Endothelial cell of umbilical vein (primary cell): ENCODE results near the gene OVOL1. TPM values are rescaled to one million over a fixed set of nuclear protein-coding genes. Genes with fewer than 3 reads are reported as not detected.

Experiments
- BruUV-seq: library from RNA; stranded (reverse); fragments of 400-500 nt; replicated peaks from 2 replicates; lab custom pipeline; 2021; lab: Mats Ljungman, UMichigan
- CTCF ChIA-PET: fragments of 300-600, 350-600 bp; sonication (Branson Sonifier 250); formaldehyde crosslinking; loops from one replicate; lab custom pipeline; 2021; ENCODE audit warnings: antibody characterized with exemption, inconsistent platforms; lab: Charles Lee
- POLR2A ChIA-PET: fragments of 300-600, 350-600 bp; sonication (Branson Sonifier 250); formaldehyde crosslinking; loops from one replicate; lab custom pipeline; 2021; ENCODE audit warnings: antibody characterized with exemption, inconsistent platforms; lab: Charles Lee
- DNase-seq: peaks from one replicate; pipeline ENCODE4 v3.0.0-alpha.2; 2011; ENCODE audit warnings: low read depth, low spot score
- FAIRE-seq: peaks from 2 replicates; lab custom pipeline; 2011; peaks lifted over from hg19 to GRCh38; lab: Jason Lieb, UNC
- H2AFZ ChIP-seq: 2 replicates; pipeline ENCODE4 v1.6.0; 2012; ENCODE audit warnings: low read depth, low read length, control low read depth, inconsistent platforms
- H3K27ac ChIP-seq: 2 replicates; pipeline ENCODE4 v1.5.1; 2011; ENCODE audit warnings: low read depth, mild to moderate bottlenecking, control low read depth, low read length, moderate library complexity; ENCODE audit not compliant: insufficient read depth
- H3K27me3 ChIP-seq, 2 experiments: 2 replicates each; pipeline versions ENCODE4 v1.6.0 to v1.6.1; 2011; ENCODE audit warnings: low read length in 2 of 2, mixed read lengths in 1 of 2; ENCODE audit not compliant: control insufficient read depth in 2 of 2, insufficient read depth in 2 of 2
- H3K36me3 ChIP-seq, 2 experiments: 2 replicates in 1 of 2; 3 replicates in 1 of 2; pipeline ENCODE4 v1.5.1; 2011; ENCODE audit warnings: low read length in 2 of 2, mild to moderate bottlenecking in 1 of 2, moderate library complexity in 1 of 2; ENCODE audit not compliant: control insufficient read depth in 2 of 2, insufficient read depth in 2 of 2; ENCODE audit errors: extremely low read depth in 1 of 2
- H3K4me1 ChIP-seq: 3 replicates; pipeline ENCODE4 v1.5.1; 2011; ENCODE audit warnings: mild to moderate bottlenecking, low read length; ENCODE audit not compliant: control insufficient read depth, insufficient read depth; ENCODE audit errors: extremely low read depth
- H3K4me2 ChIP-seq: 2 replicates; pipeline ENCODE4 v1.6.1; 2011; ENCODE audit warnings: low read length, control low read depth, mixed read lengths; ENCODE audit not compliant: insufficient read depth
- H3K4me3 ChIP-seq, 3 experiments: fragments of 200-600 bp in 1 of 3; sonication (generic), shearing (Covaris generic) in 1 of 3; replicated peaks in 1 of 3; 2 replicates each; pipeline ENCODE4 v1.5.1; 2011 to 2016; ENCODE audit warnings: control low read depth in 3 of 3, low read length in 3 of 3, mild to moderate bottlenecking in 2 of 3, inconsistent platforms in 1 of 3, low read depth in 1 of 3, moderate library complexity in 1 of 3; ENCODE audit not compliant: insufficient read depth in 1 of 3
- H3K79me2 ChIP-seq: 2 replicates; pipeline ENCODE4 v1.6.0; 2012; ENCODE audit warnings: low read length, inconsistent platforms; ENCODE audit not compliant: control insufficient read depth, insufficient read depth
- H3K9ac ChIP-seq: replicated peaks from 2 replicates; pipeline ENCODE3; 2011; ENCODE audit warnings: low read length, control low read depth; ENCODE audit not compliant: insufficient read depth; ENCODE audit errors: extremely low read depth
- H3K9me1 ChIP-seq: replicated peaks from 3 replicates; pipeline ENCODE4 v1.6.0; 2011; ENCODE audit warnings: mild to moderate bottlenecking, low read length; ENCODE audit not compliant: control insufficient read depth, insufficient read depth; ENCODE audit errors: extremely low read depth
- H3K9me3 ChIP-seq: replicated peaks from 2 replicates; pipeline ENCODE4 v1.5.1; 2012; ENCODE audit warnings: low read length, inconsistent platforms; ENCODE audit not compliant: control insufficient read depth, insufficient read depth
- H4K20me1 ChIP-seq: replicated peaks from 2 replicates; pipeline ENCODE3; 2011; ENCODE audit warnings: mild to moderate bottlenecking, low read length; ENCODE audit not compliant: control insufficient read depth, insufficient read depth; ENCODE audit errors: extremely low read depth
- CTCF ChIP-seq, 2 donors: IDR thresholded peaks; 1 replicate in 1 of 2; 2 replicates in 1 of 2; pipeline ENCODE4 v1.5.1; 2011; ENCODE audit warnings: low read length in 2 of 2, mild to moderate bottlenecking in 2 of 2, moderate library complexity in 2 of 2, control low read depth in 1 of 2, inconsistent platforms in 1 of 2, low read depth in 1 of 2; ENCODE audit not compliant: insufficient read depth in 1 of 2; ENCODE audit errors: extremely low read depth in 1 of 2
- EZH2 ChIP-seq: IDR thresholded peaks from 2 replicates; pipeline ENCODE4 v1.6.1; 2012; ENCODE audit warnings: borderline replicate concordance, low read depth, mild to moderate bottlenecking, moderate library complexity, low read length, inconsistent platforms; ENCODE audit not compliant: severe bottlenecking
- FOS ChIP-seq: IDR thresholded peaks from 2 replicates; pipeline ENCODE4 v1.6.1; 2011; ENCODE audit warnings: mild to moderate bottlenecking, low read length, moderate library complexity, borderline replicate concordance; ENCODE audit not compliant: insufficient read depth
- GATA2 ChIP-seq: IDR thresholded peaks from 2 replicates; pipeline ENCODE4 v1.7.0; 2011; ENCODE audit warnings: low read depth, mild to moderate bottlenecking, moderate library complexity, mixed read lengths, low read length; ENCODE audit not compliant: insufficient read length, insufficient read depth
- JUN ChIP-seq: IDR thresholded peaks from 2 replicates; pipeline ENCODE4 v1.6.1; 2011; ENCODE audit warnings: borderline replicate concordance, low read depth; ENCODE audit not compliant: insufficient read length, insufficient read depth
- MAX ChIP-seq: IDR thresholded peaks from 2 replicates; pipeline ENCODE4 v1.6.1; 2011; ENCODE audit not compliant: insufficient read depth, insufficient read length
- MYC ChIP-seq: IDR thresholded peaks from one replicate; pipeline ENCODE4 v1.6.1; 2011; ENCODE audit warnings: mild to moderate bottlenecking, low read depth, low read length
- POLR2A ChIP-seq: IDR thresholded peaks from 2 replicates; pipeline ENCODE4 v1.6.1; 2012; ENCODE audit warnings: low read depth, mild to moderate bottlenecking, control low read depth, low read length
- POLR2AphosphoS5 ChIP-seq: IDR thresholded peaks from 2 replicates; pipeline ENCODE4 v1.6.1; 2012; ENCODE audit warnings: low read depth, mild to moderate bottlenecking, control low read depth, low read length, moderate library complexity; ENCODE audit not compliant: insufficient read depth
- dilution Hi-C: fragments of 300-500 bp; cut with MboI; formaldehyde crosslinking; loops from one replicate; pipeline ENCODE4 v1.15.0; 2019; ENCODE audit warnings: low sequenced_read_pairs; ENCODE audit not compliant: extremely low pct_ligation_motif_present
- intact Hi-C: fragments of 100-400 bp; cut with micrococcal nuclease; formaldehyde crosslinking; loops from one replicate; pipeline ENCODE4 v1.10.0; 2022
- polyA plus RNA-seq, 4 experiments: library from polyadenylated mRNA; depleted of rRNA in 3 of 4; stranded (reverse) in 3 of 4; unstranded in 1 of 4; fragments of >200 nt; gene quantifications; 2 replicates each; pipeline versions ENCODE4 v1.2.1 to v1.2.3, GENCODE V29; 2011 to 2012; ENCODE audit warnings: missing spikeins in 1 of 4
- total RNA-seq: library from RNA; stranded (reverse); gene quantifications from 2 replicates; pipeline ENCODE4 v1.2.3, GENCODE V29; 2021

The OVOL1 gene
- total and polyA plus RNA-seq, 2 donors (not counting 3 experiments of a cell fraction or from before 2014, with no cell fraction given): not detected

- Histone ChIP-seq H3K4me2 (no peak overlapping the region), H3K27ac (no peak overlapping the region), H3K4me3 (no peak overlapping the region), H3K9me1 (no peaks in the 10 kb centered on the region), H2AFZ (no peak overlapping the region), H3K4me1 (peaks cover 5% of the 10 kb centered on the region), H3K36me3 (peaks cover 12 to 14% of the 10 kb centered on the region in 2 experiments), H3K9me3 (no peaks in the 10 kb centered on the region), H3K9ac (no peak overlapping the region), H3K79me2 (peaks cover 24% of the 10 kb centered on the region), H4K20me1 (no peaks in the 10 kb centered on the region), H3K27me3 (no peaks in the 10 kb centered on the region)
- dilution Hi-C loops: no loop called here
- DNase-seq: no peak
- no TSS peak for BruUV-seq
- ChIA-PET POLR2A (interaction anchor here (0.6 kb wide), 1 partner anchor 22 kb away, joined by 4 read pairs; no protein-coding TSS in a partner anchor), CTCF (interaction anchor here (1.0 to 4.1 kb wide), 5 partner anchors 7 to 107 kb away, joined by 3 to 109 read pairs (median 26); no protein-coding TSS in a partner anchor)
- intact Hi-C loops: no loop called here
- TF ChIP-seq JUN (no peak), POLR2AphosphoS5 (no peak), POLR2A (no peak), GATA2 (no peak), EZH2 (no peak), CTCF (IDR thresholded peaks at IDR 0.05; ENCODE audit: extremely low read depth in 1 of 2, insufficient read depth in 1 of 2, low read depth in 1 of 2, low read length in 2 of 2) (no peak), MYC (no peak), FOS (no peak), MAX (no peak)
- FAIRE-seq: no peak
Observed at GRCh38 chr11:65777821-65778361, 9.0 kb upstream of the OVOL1 start.
